ACC112 (cell line): ENCODE data around the gene TWIST2.

Source experiments
- H2AFZ ChIP-seq: fragments of 200-600 bp; sonication (generic); one replicate; pipeline ENCODE4 v1.6.0; 2017; ENCODE audit warnings: antibody characterized with exemption, low read length; ENCODE audit not compliant: unreplicated experiment
- H3K27ac ChIP-seq: fragments of 200-600 bp; sonication (generic); 2 replicates; pipeline ENCODE4 v1.5.1; 2014; ENCODE audit warnings: low read depth, mild to moderate bottlenecking, antibody characterized with exemption, low read length, moderate library complexity
- H3K27me3 ChIP-seq: fragments of 200-600 bp; sonication (generic); 2 replicates; pipeline ENCODE4 v1.6.1; 2014; ENCODE audit warnings: mild to moderate bottlenecking, antibody characterized with exemption, low read length, moderate library complexity, mixed read lengths; ENCODE audit not compliant: insufficient read depth
- H3K36me3 ChIP-seq: fragments of 200-600 bp; sonication (generic); 2 replicates; pipeline ENCODE4 v1.6.1; 2016; ENCODE audit warnings: mild to moderate bottlenecking, antibody characterized with exemption, low read length, moderate library complexity, mixed read lengths; ENCODE audit not compliant: insufficient read depth
- H3K4me1 ChIP-seq: fragments of 200-600 bp; sonication (generic); one replicate; pipeline ENCODE4 v1.6.1; 2016; ENCODE audit warnings: low read length, mixed read lengths; ENCODE audit not compliant: insufficient read depth, unreplicated experiment, control insufficient read depth
- H3K4me3 ChIP-seq: fragments of 200-600 bp; sonication (generic); 2 replicates; pipeline ENCODE4 v1.5.1; 2014; ENCODE audit warnings: mild to moderate bottlenecking, low read depth, low read length
- H3K79me2 ChIP-seq: fragments of 200-600 bp; sonication (generic); one replicate; pipeline ENCODE4 v1.6.0; 2016; ENCODE audit warnings: low read length; ENCODE audit not compliant: control insufficient read depth, unreplicated experiment, insufficient read depth

TWIST2 gene

DNA sequence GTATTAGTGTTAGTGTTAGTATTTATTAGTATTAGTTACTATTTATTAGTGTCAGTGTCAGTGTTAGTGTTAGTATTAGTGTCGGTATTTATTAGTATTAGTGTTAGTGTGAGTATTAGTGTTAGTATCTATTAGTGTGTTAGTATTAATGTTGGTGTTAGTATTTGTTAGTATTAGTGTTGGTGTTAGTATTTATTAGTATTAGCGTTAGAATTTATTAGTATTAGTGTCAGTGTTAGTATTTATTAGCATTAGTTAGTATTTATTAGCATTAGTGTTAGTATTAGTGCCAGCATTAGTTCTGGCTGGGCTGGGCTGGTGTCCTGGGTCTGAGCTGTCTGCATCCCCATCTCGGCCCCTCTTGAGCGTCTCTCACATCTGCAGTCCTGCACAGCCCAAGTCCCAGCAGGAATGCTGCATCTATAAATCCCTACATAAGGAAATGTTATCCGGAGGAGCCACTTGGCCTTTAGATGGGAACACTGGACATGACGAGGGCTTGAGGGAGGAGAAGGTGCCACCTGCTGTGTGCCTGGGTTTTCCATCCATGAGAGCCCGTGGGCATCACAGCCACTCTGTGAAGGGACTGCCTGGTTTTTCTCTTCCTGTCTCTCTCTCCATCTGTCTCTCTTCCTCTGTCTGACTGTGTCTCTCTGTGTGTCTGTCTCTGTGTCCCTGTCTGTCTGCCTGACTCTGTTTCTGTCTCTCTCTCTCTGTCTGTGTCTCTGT is 33.6 kb downstream of the TWIST2 start:
- no peak overlapping the region for H3K27ac ChIP-seq
- H3K79me2 ChIP-seq = peaks cover 31% of the 10 kb centered on the region
- peaks cover 9% of the 10 kb centered on the region for H3K4me1 ChIP-seq
- no peaks in the 10 kb centered on the region for H3K27me3 ChIP-seq
- H3K4me3 ChIP-seq = no peak overlapping the region
- H2AFZ ChIP-seq = no peak overlapping the region
- no peaks in the 10 kb centered on the region for H3K36me3 ChIP-seq

GRCh38 chr2:238882082-238882755 is 34.3 kb downstream of the TWIST2 start:
- Histone ChIP-seq H3K27me3 (no peaks in the 10 kb centered on the region), H2AFZ (no peak overlapping the region), H3K36me3 (no peaks in the 10 kb centered on the region), H3K79me2 (peaks cover 31% of the 10 kb centered on the region), H3K4me3 (no peak overlapping the region), H3K4me1 (peaks cover 9% of the 10 kb centered on the region), H3K27ac (no peak overlapping the region)

- no peak overlapping the region for H2AFZ ChIP-seq
- H3K27me3 ChIP-seq = no peaks in the 10 kb centered on the region
- no peak overlapping the region for H3K4me3 ChIP-seq
- no peak overlapping the region for H3K27ac ChIP-seq
- no peaks in the 10 kb centered on the region for H3K36me3 ChIP-seq
- H3K4me1 ChIP-seq = peaks cover 9% of the 10 kb centered on the region
- H3K79me2 ChIP-seq = peaks cover 27% of the 10 kb centered on the region
Observed at GRCh38 chr2:238883421-238883901, 35.6 kb downstream of the TWIST2 start.

DNA sequence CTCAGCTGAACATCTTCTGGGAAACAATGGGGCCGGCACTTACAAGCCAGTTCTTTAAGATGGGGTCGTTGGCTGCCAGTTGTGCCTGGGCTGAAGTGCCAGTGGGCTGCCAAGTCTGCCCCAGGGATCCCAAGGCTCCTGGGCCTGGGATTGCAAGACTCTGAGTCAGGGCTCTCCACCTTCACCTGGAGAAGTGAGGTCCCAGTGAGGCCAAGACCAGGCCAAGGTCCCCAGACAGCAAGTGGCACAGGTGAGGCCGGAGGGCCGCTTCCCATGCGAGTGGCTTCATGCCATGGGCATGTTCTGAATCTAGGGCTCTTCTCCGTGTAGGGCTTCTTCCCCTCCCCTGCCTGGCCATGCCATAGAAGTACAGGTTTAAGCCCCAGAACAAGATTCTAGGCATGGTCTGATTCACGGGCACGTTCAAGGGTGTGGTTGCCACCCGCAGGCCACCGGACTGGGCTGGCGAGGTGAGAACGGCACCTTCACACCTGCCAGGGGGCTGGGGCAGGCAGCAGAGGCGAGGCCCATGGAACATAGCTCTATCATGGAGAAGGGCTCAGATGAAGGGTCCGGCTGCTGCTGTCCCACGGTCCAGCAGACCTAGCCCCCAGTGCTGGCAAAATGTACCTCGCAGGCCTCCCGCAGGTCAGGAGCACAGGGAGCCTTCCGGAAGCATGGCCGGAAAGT is 36.4 kb downstream of the TWIST2 start:
- Histone ChIP-seq H2AFZ (no peak overlapping the region), H3K36me3 (no peaks in the 10 kb centered on the region), H3K4me3 (no peak overlapping the region), H3K79me2 (peaks cover 24% of the 10 kb centered on the region), H3K27me3 (no peaks in the 10 kb centered on the region), H3K4me1 (peaks cover 9% of the 10 kb centered on the region), H3K27ac (no peak overlapping the region)

DNA sequence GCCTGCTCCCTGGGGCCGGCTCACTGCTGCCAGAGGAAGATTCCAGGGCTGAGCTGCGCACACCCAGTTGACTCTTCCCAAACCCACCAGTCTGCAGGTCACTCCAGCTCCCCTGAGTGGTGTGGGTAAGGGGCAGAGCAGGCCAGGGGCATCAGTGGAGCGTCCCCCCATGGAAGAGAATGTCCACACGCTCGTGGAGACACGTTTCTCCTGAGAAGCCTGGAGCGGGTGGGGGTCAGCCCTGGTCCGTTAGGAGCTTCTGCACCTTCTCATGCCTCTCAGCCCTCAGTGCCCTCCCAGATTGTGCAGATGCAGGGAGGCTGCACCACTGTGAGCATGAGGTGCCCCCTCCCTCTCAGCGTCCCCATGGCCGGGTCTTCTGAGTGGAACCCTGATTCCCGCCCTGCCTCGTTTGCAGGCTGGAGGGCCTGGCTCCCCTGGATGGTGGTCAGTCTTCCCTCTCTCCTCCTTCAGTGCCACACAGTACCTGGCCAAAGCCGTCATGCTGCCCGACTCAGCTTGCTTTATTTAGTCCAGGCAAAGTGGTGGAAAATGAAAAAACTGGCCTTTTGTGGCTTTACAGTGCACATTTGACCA is 37.0 kb downstream of the TWIST2 start:
- Histone ChIP-seq H3K36me3 (no peaks in the 10 kb centered on the region), H3K27ac (no peak overlapping the region), H3K27me3 (no peaks in the 10 kb centered on the region), H3K4me3 (no peak overlapping the region), H2AFZ (no peak overlapping the region), H3K4me1 (peaks cover 9% of the 10 kb centered on the region), H3K79me2 (peaks cover 18% of the 10 kb centered on the region)

- no peak overlapping the region for H3K27ac ChIP-seq
- no peaks in the 10 kb centered on the region for H3K36me3 ChIP-seq
- no peak overlapping the region for H2AFZ ChIP-seq
- H3K4me3 ChIP-seq = no peak overlapping the region
- no peaks in the 10 kb centered on the region for H3K27me3 ChIP-seq
- peaks cover 18% of the 10 kb centered on the region for H3K79me2 ChIP-seq
- peaks cover 9% of the 10 kb centered on the region for H3K4me1 ChIP-seq
Observed at GRCh38 chr2:238886453-238887094, 38.7 kb downstream of the TWIST2 start.

DNA sequence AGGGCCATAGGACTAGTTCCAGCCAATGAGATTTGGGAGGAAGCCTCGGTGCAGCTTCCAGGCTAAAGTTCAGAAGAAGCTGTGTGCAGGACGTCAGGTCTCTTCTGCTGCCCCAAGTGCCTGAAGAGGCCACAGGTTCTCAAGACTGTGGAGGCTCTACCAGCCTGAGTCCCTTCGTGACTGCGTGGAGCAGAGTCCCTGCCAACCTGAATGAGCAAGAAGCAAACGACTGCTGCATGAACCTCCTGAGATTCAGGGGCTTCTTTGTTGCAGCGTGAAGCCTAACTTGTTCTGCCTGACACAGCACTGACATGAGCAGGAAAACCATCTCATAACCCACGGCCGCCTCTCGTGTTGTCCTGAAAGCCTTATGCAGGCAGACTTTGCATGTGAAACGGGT is 39.7 kb downstream of the TWIST2 start:
- no peaks in the 10 kb centered on the region for H3K36me3 ChIP-seq
- H3K4me3 ChIP-seq = no peak overlapping the region
- H3K4me1 ChIP-seq = peaks cover 1% of the 10 kb centered on the region
- H3K27ac ChIP-seq = no peak overlapping the region
- no peak overlapping the region for H2AFZ ChIP-seq
- H3K79me2 ChIP-seq = peaks cover 16% of the 10 kb centered on the region
- H3K27me3 ChIP-seq = no peaks in the 10 kb centered on the region

DNA sequence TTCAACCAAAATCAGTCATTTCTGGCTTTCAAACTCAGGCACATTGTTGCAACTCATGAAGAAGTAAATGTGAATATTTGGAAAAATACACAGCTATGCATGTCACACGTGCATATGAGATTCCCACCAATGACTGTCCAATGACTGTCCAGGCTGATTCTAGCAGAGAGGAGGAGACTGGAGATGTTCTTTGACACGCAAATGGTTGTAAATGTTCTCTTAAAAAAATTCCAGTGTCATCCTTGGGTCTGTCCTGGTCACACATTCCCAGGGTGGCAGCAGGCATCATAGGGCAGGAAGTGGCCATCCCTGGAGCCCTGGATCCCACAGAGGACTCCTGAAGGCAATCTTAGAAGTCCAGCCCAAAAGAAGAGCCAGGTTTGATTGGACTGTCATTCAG is 40.9 kb downstream of the TWIST2 start:
- Histone ChIP-seq H3K4me3 (no peak overlapping the region), H3K36me3 (no peaks in the 10 kb centered on the region), H2AFZ (no peak overlapping the region), H3K4me1 (no peaks in the 10 kb centered on the region), H3K27me3 (no peaks in the 10 kb centered on the region), H3K79me2 (peaks cover 8% of the 10 kb centered on the region), H3K27ac (no peak overlapping the region)

GRCh38 chr2:238890131-238890530 is 42.2 kb downstream of the TWIST2 start:
- no peak overlapping the region for H3K4me3 ChIP-seq

More at GRCh38 chr2:238890131-238890530, 42.2 kb downstream of the TWIST2 start:
- peaks cover 5% of the 10 kb centered on the region for H3K4me1 ChIP-seq
- H3K79me2 ChIP-seq = peaks cover 8% of the 10 kb centered on the region
- no peaks in the 10 kb centered on the region for H3K36me3 ChIP-seq
- no peak overlapping the region for H3K27ac ChIP-seq
- H3K27me3 ChIP-seq = no peaks in the 10 kb centered on the region
- H2AFZ ChIP-seq = no peak overlapping the region
